ENCODE data around the gene CISH. TPM values are rescaled to one million over a fixed set of nuclear protein-coding genes. Genes with fewer than 3 reads are reported as not detected.

CISH gene
- total and polyA plus RNA-seq, 4 donors: 4.7 to 32.5 (median 24.3) TPM

DNA sequence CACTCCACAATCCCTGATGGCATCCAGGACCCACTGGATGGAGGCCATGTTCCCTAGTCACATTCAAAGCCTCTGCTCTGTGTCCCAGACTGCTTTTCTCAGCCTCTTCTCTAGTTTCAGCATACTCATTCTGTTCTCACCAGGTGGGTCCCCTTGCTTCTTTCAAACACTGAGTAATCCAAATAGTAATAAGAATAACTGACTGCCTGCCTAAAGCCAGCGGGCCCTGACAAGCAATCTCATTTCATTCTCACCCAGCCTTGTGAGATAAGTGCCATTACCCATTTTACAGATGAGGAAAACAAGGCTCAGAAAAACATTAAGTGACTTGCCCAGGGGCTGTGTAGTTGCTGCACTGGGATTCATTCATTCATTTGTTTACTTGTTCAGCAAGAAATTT is 30.8 kb upstream of the CISH start (continued):
- TF ChIP-seq, protein P1, sequence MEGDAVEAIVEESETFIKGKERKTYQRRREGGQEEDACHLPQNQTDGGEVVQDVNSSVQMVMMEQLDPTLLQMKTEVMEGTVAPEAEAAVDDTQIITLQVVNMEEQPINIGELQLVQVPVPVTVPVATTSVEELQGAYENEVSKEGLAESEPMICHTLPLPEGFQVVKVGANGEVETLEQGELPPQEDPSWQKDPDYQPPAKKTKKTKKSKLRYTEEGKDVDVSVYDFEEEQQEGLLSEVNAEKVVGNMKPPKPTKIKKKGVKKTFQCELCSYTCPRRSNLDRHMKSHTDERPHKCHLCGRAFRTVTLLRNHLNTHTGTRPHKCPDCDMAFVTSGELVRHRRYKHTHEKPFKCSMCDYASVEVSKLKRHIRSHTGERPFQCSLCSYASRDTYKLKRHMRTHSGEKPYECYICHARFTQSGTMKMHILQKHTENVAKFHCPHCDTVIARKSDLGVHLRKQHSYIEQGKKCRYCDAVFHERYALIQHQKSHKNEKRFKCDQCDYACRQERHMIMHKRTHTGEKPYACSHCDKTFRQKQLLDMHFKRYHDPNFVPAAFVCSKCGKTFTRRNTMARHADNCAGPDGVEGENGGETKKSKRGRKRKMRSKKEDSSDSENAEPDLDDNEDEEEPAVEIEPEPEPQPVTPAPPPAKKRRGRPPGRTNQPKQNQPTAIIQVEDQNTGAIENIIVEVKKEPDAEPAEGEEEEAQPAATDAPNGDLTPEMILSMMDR (IDR thresholded peaks at IDR 0.05; ENCODE audit: low read depth, low read length, missing input control): no peak
- no peak for TF ChIP-seq TAF1 (conservative IDR thresholded peaks at IDR 0.05)
- TF ChIP-seq, protein P2, sequence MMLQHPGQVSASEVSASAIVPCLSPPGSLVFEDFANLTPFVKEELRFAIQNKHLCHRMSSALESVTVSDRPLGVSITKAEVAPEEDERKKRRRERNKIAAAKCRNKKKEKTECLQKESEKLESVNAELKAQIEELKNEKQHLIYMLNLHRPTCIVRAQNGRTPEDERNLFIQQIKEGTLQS (IDR thresholded peaks at IDR 0.05): no peak
- no peak for TF ChIP-seq RAD21 (IDR thresholded peaks at IDR 0.05)
- TF ChIP-seq NR2F2 (IDR thresholded peaks at IDR 0.05): no peak
- no peak for TF ChIP-seq RXRA (IDR thresholded peaks at IDR 0.05)
- no peak for TF ChIP-seq FOXA2 (IDR thresholded peaks at IDR 0.05)

DNA sequence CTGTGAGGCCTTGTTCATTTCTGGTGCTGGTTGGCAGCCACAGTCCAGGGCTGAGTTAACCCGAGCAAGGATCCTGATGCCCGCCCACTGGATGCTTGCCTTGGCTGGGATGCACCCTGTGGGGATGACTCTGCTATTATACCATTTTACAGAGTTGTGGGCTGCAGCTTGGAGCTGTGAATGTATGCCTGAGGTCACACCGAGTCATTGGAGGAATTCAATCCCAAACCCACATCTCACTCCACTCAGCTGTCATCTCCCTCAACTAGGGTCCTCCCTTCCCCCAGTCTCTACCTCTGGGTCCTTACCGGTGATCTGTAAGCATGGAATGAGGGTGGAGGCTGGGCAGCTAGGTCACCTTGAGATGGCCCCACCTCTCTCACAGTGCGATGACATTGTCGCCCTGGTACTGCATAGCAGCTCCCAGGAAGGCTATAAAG is 27.5 kb upstream of the CISH start:
- Histone ChIP-seq H3K9me3 (ENCODE audit: control insufficient read depth in 4 of 4, low read length in 3 of 4) (no peaks in the 10 kb centered on the region), H3K36me3 (ENCODE audit: control insufficient read depth in 4 of 4, insufficient read depth in 3 of 4, low read depth in 1 of 4, low read length in 3 of 4) (peaks cover 2 to 38% (median 10%) of the 10 kb centered on the region in 4 donors), H3K27ac (ENCODE audit: low read depth in 1 of 2, low read length in 2 of 2) (no peak overlapping the region), H3K4me3 (ENCODE audit: low read depth in 1 of 3, low read length in 3 of 3) (no peak overlapping the region), H3K4me1 (ENCODE audit: control insufficient read depth in 4 of 4, insufficient read depth in 4 of 4, low read length in 3 of 4) (no peaks in the 10 kb centered on the region), H3K27me3 (ENCODE audit: control insufficient read depth in 4 of 4, insufficient read depth in 4 of 4, low read length in 3 of 4) (no peaks in the 10 kb centered on the region), H3K9ac (ENCODE audit: low read depth in 1 of 2, low read length in 2 of 2) (no peak overlapping the region)
- WGBS: 97% methylated on average over 6 of the region's 6 CpGs
- no peak for DNase-seq (ENCODE audit: low spot score)
- no peak for TF ChIP-seq JUND (IDR thresholded peaks at IDR 0.05)
- no peak for TF ChIP-seq EGR1 (IDR thresholded peaks at IDR 0.05; ENCODE audit: low read depth in 2 of 2)
- TF ChIP-seq GABPA (IDR thresholded peaks at IDR 0.05 in 1 of 2, conservative IDR thresholded peaks at IDR 0.05 in 1 of 2): no peak
- TF ChIP-seq HNF4G (IDR thresholded peaks at IDR 0.05): no peak
- no peak for TF ChIP-seq HNF4A (conservative IDR thresholded peaks at IDR 0.05)
- TF ChIP-seq NR2F2 (IDR thresholded peaks at IDR 0.05): no peak
- TF ChIP-seq, protein P3, sequence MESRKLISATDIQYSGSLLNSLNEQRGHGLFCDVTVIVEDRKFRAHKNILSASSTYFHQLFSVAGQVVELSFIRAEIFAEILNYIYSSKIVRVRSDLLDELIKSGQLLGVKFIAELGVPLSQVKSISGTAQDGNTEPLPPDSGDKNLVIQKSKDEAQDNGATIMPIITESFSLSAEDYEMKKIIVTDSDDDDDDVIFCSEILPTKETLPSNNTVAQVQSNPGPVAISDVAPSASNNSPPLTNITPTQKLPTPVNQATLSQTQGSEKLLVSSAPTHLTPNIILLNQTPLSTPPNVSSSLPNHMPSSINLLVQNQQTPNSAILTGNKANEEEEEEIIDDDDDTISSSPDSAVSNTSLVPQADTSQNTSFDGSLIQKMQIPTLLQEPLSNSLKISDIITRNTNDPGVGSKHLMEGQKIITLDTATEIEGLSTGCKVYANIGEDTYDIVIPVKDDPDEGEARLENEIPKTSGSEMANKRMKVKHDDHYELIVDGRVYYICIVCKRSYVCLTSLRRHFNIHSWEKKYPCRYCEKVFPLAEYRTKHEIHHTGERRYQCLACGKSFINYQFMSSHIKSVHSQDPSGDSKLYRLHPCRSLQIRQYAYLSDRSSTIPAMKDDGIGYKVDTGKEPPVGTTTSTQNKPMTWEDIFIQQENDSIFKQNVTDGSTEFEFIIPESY (IDR thresholded peaks at IDR 0.05): no peak
- TF ChIP-seq, protein P2 (IDR thresholded peaks at IDR 0.05): no peak
- TF ChIP-seq RAD21 (IDR thresholded peaks at IDR 0.05): no peak
- no peak for TF ChIP-seq FOXA2 (IDR thresholded peaks at IDR 0.05)
- TF ChIP-seq SP1 (IDR thresholded peaks at IDR 0.05): no peak
- TF ChIP-seq, protein P4, sequence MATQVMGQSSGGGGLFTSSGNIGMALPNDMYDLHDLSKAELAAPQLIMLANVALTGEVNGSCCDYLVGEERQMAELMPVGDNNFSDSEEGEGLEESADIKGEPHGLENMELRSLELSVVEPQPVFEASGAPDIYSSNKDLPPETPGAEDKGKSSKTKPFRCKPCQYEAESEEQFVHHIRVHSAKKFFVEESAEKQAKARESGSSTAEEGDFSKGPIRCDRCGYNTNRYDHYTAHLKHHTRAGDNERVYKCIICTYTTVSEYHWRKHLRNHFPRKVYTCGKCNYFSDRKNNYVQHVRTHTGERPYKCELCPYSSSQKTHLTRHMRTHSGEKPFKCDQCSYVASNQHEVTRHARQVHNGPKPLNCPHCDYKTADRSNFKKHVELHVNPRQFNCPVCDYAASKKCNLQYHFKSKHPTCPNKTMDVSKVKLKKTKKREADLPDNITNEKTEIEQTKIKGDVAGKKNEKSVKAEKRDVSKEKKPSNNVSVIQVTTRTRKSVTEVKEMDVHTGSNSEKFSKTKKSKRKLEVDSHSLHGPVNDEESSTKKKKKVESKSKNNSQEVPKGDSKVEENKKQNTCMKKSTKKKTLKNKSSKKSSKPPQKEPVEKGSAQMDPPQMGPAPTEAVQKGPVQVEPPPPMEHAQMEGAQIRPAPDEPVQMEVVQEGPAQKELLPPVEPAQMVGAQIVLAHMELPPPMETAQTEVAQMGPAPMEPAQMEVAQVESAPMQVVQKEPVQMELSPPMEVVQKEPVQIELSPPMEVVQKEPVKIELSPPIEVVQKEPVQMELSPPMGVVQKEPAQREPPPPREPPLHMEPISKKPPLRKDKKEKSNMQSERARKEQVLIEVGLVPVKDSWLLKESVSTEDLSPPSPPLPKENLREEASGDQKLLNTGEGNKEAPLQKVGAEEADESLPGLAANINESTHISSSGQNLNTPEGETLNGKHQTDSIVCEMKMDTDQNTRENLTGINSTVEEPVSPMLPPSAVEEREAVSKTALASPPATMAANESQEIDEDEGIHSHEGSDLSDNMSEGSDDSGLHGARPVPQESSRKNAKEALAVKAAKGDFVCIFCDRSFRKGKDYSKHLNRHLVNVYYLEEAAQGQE (IDR thresholded peaks at IDR 0.05): no peak
- no peak for TF ChIP-seq TAF1 (conservative IDR thresholded peaks at IDR 0.05)
- TF ChIP-seq, protein P1 (IDR thresholded peaks at IDR 0.05; ENCODE audit: low read depth, low read length, missing input control): no peak
- no peak for TF ChIP-seq FOXA1 (IDR thresholded peaks at IDR 0.05)
- no peak for TF ChIP-seq YY1 (IDR thresholded peaks at IDR 0.05)
- TF ChIP-seq RXRA (IDR thresholded peaks at IDR 0.05): no peak
- TF ChIP-seq, protein P5, sequence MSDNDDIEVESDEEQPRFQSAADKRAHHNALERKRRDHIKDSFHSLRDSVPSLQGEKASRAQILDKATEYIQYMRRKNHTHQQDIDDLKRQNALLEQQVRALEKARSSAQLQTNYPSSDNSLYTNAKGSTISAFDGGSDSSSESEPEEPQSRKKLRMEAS (IDR thresholded peaks at IDR 0.05): no peak

All from liver (tissue), 9 donors.